Measurements from ENCODE around the gene EFCAB6. TPM values are rescaled to one million over a fixed set of nuclear protein-coding genes. Genes with fewer than 3 reads are reported as not detected.

Gene EFCAB6
- total and polyA plus RNA-seq, 7 donors: 0.45 to 5.7 (median 1.8) TPM

- Histone ChIP-seq H3K27me3 (peaks cover 0 to 20% (median 0%) of the 10 kb centered on the region in 3 donors), H3K36me3 (no peaks in the 10 kb centered on the region), H3K9me3 (no peaks in the 10 kb centered on the region), H3K4me1 (no peaks in the 10 kb centered on the region), H3K4me3 (no peak overlapping the region), H3K27ac (no peak overlapping the region)
- WGBS, 2 donors: 93 to 96% methylated on average over 7 of the region's 7 CpGs
- DNase-seq: no peak
- intact Hi-C loops (cut with DNase I): no loop called here
- TF ChIP-seq POLR2AphosphoS5 (IDR thresholded peaks at IDR 0.05): no peak
These were observed 307.3 kb downstream of the EFCAB6 start for GRCh38 chr22:43504666-43505261.

GRCh38 chr22:43504068-43504467, 308.0 kb downstream of the EFCAB6 start:
- 97 to 98% methylated on average over 3 of the region's 3 CpGs for WGBS, 2 donors
- intact Hi-C loops (cut with DNase I): no loop called here

GRCh38 chr22:43502306-43502874, 309.7 kb downstream of the EFCAB6 start:
- WGBS, 2 donors: 80% methylated on average over 20 of the region's 20 CpGs
- intact Hi-C loops (cut with DNase I): no loop called here
- Histone ChIP-seq H3K36me3 (no peaks in the 10 kb centered on the region), H3K4me3 (no peak overlapping the region), H3K4me1 (no peaks in the 10 kb centered on the region), H3K27ac (no peak overlapping the region), H3K27me3 (peaks cover 0 to 20% (median 0%) of the 10 kb centered on the region in 3 donors), H3K9me3 (no peaks in the 10 kb centered on the region)
- TF ChIP-seq CTCF (IDR thresholded peaks at IDR 0.05) (no peak), POLR2A (IDR thresholded peaks at IDR 0.05) (no peak), POLR2AphosphoS5 (IDR thresholded peaks at IDR 0.05) (no peak), EP300 (IDR thresholded peaks at IDR 0.05) (no peak)
- no peak for DNase-seq

More at GRCh38 chr22:43504068-43504467, 308.0 kb downstream of the EFCAB6 start:
- H3K36me3 ChIP-seq: no peaks in the 10 kb centered on the region
- no peaks in the 10 kb centered on the region for H3K9me3 ChIP-seq
- no peak overlapping the region for H3K27ac ChIP-seq
- no peak for TF ChIP-seq POLR2A (IDR thresholded peaks at IDR 0.05)
- TF ChIP-seq EP300 (IDR thresholded peaks at IDR 0.05): no peak
- TF ChIP-seq CTCF (IDR thresholded peaks at IDR 0.05): no peak
- TF ChIP-seq POLR2AphosphoS5 (IDR thresholded peaks at IDR 0.05): no peak
- no peak for DNase-seq
- peaks cover 0 to 20% (median 0%) of the 10 kb centered on the region in 3 donors for H3K27me3 ChIP-seq
- no peaks in the 10 kb centered on the region for H3K4me1 ChIP-seq
- H3K4me3 ChIP-seq: no peak overlapping the region

GRCh38 chr22:43501878-43502277, 310.2 kb downstream of the EFCAB6 start:
- Histone ChIP-seq H3K9me3 (no peaks in the 10 kb centered on the region), H3K4me1 (no peaks in the 10 kb centered on the region), H3K27me3 (peaks cover 0 to 20% (median 0%) of the 10 kb centered on the region in 3 donors), H3K36me3 (no peaks in the 10 kb centered on the region), H3K4me3 (no peak overlapping the region), H3K27ac (no peak overlapping the region)
- 65 to 73% methylated on average over 11 of the region's 11 CpGs for whole genome bisulfite sequencing, 2 donors
- no peak for TF ChIP-seq CTCF (IDR thresholded peaks at IDR 0.05)
- TF ChIP-seq POLR2A (IDR thresholded peaks at IDR 0.05): no peak
- TF ChIP-seq POLR2AphosphoS5 (IDR thresholded peaks at IDR 0.05): no peak
- TF ChIP-seq EP300 (IDR thresholded peaks at IDR 0.05): no peak
- intact Hi-C loops (cut with DNase I): no loop called here
- no peak for DNase-seq

GRCh38 chr22:43500792-43501785, 311.0 kb downstream of the EFCAB6 start:
- Histone ChIP-seq H3K27me3 (peaks cover 0 to 20% (median 0%) of the 10 kb centered on the region in 3 donors), H3K27ac (no peak overlapping the region), H3K4me1 (no peaks in the 10 kb centered on the region), H3K4me3 (no peak overlapping the region), H3K9me3 (no peaks in the 10 kb centered on the region), H3K36me3 (no peaks in the 10 kb centered on the region)
- 70 to 77% methylated on average over 22 of the region's 22 CpGs for WGBS, 2 donors
- intact Hi-C loops (cut with DNase I): no loop called here
- no peak for TF ChIP-seq POLR2A (IDR thresholded peaks at IDR 0.05)
- no peak for DNase-seq
